DND-41 (cell line): ENCODE data around the gene RASL11B.

ENCODE experiments used
- ATAC-seq: fragments of 200-7000 bp; cut with Tn5 transposase; 3 replicates; pipeline ENCODE4 v1.9.1; 2021; ENCODE audit warnings: low read depth; ENCODE audit not compliant: insufficient read depth
- DNase-seq: peaks from one replicate; pipeline ENCODE4 v3.0.0-alpha.2; 2020
- H2AFZ ChIP-seq: 2 replicates; pipeline ENCODE4 v1.6.0; 2012; ENCODE audit warnings: low read depth, low read length
- H3K27ac ChIP-seq: 2 replicates; pipeline ENCODE4 v1.5.1; 2012; ENCODE audit warnings: low read length, inconsistent platforms
- H3K27me3 ChIP-seq: fragments of 200-600 bp; sonication (generic); 2 replicates; pipeline ENCODE4 v1.6.0; 2012; ENCODE audit warnings: low read length, mild to moderate bottlenecking, inconsistent platforms; ENCODE audit not compliant: insufficient read depth, poor library complexity
- H3K36me3 ChIP-seq: 2 replicates; pipeline ENCODE4 v1.5.1; 2012; ENCODE audit warnings: low read length, inconsistent platforms; ENCODE audit not compliant: insufficient read depth
- H3K4me1 ChIP-seq: 2 replicates; pipeline ENCODE4 v1.5.1; 2012; ENCODE audit warnings: mild to moderate bottlenecking, low read length; ENCODE audit not compliant: insufficient read depth
- H3K4me2 ChIP-seq: 2 replicates; pipeline ENCODE4 v1.6.0; 2012; ENCODE audit warnings: mild to moderate bottlenecking, moderate library complexity, low read length, inconsistent platforms; ENCODE audit not compliant: insufficient read depth
- H3K4me3 ChIP-seq, 2 experiments: fragments of 200-600 bp in 1 of 2; shearing (Covaris generic) in 1 of 2; 2 replicates each; pipeline ENCODE4 v1.5.1; 2012 to 2016; ENCODE audit warnings: inconsistent platforms in 2 of 2, low read length in 2 of 2, mild to moderate bottlenecking in 2 of 2, low read depth in 1 of 2, moderate library complexity in 1 of 2
- H3K79me2 ChIP-seq: 2 replicates; pipeline ENCODE4 v1.6.0; 2012; ENCODE audit warnings: low read length, inconsistent platforms; ENCODE audit not compliant: insufficient read depth
- H3K9ac ChIP-seq: 2 replicates; pipeline ENCODE4 v1.6.0; 2012; ENCODE audit warnings: low read depth, mild to moderate bottlenecking, inconsistent platforms, low read length, moderate library complexity
- H3K9me3 ChIP-seq: 2 replicates; pipeline ENCODE4 v1.5.1; 2012; ENCODE audit warnings: low read length, moderate library complexity, mild to moderate bottlenecking, inconsistent platforms; ENCODE audit not compliant: insufficient read depth, severe bottlenecking
- H4K20me1 ChIP-seq: 2 replicates; pipeline ENCODE4 v1.6.0; 2012; ENCODE audit warnings: low read length; ENCODE audit not compliant: insufficient read depth
- CTCF ChIP-seq: IDR thresholded peaks from 2 replicates; pipeline ENCODE4 v1.5.1; 2012; ENCODE audit warnings: borderline replicate concordance, low read length, moderate library complexity, mild to moderate bottlenecking; ENCODE audit not compliant: poor library complexity, severe bottlenecking; ENCODE audit errors: extremely low read depth
- EZH2 ChIP-seq: IDR thresholded peaks from 3 replicates; pipeline ENCODE4 v1.6.1; 2012; ENCODE audit warnings: borderline replicate concordance, low read depth, mild to moderate bottlenecking, moderate library complexity, low read length, inconsistent platforms; ENCODE audit not compliant: severe bottlenecking

RASL11B gene

GRCh38 chr4:52836120-52836519 lies 26.0 kb upstream of the RASL11B start:
- Histone ChIP-seq H3K27me3 (no peaks in the 10 kb centered on the region), H2AFZ (no peak overlapping the region), H3K9ac (no peak overlapping the region), H3K9me3 (no peaks in the 10 kb centered on the region), H3K36me3 (no peaks in the 10 kb centered on the region), H4K20me1 (no peaks in the 10 kb centered on the region), H3K79me2 (no peaks in the 10 kb centered on the region), H3K27ac (no peak overlapping the region), H3K4me2 (no peak overlapping the region), H3K4me1 (no peaks in the 10 kb centered on the region), H3K4me3 (no peak overlapping the region)
- DNase-seq (no peak), ATAC-seq (no peak)
- TF ChIP-seq CTCF (no peak), EZH2 (no peak)

- Histone ChIP-seq H2AFZ (no peak overlapping the region), H4K20me1 (no peaks in the 10 kb centered on the region), H3K4me1 (no peaks in the 10 kb centered on the region), H3K79me2 (no peaks in the 10 kb centered on the region), H3K27ac (no peak overlapping the region), H3K4me3 (no peak overlapping the region), H3K36me3 (no peaks in the 10 kb centered on the region), H3K4me2 (no peak overlapping the region), H3K9ac (no peak overlapping the region), H3K27me3 (no peaks in the 10 kb centered on the region), H3K9me3 (no peaks in the 10 kb centered on the region)
- DNase-seq (no peak), ATAC-seq (no peak)
- TF ChIP-seq CTCF = no peak
Observed at GRCh38 chr4:52836678-52837077, 25.4 kb upstream of the RASL11B start.

- H3K27me3 ChIP-seq = no peaks in the 10 kb centered on the region
- no peak overlapping the region for H3K4me3 ChIP-seq
- peak; percentile 47; the same call in 1 of the 3 replicates for ATAC-seq
- no peak for TF ChIP-seq CTCF
- TF ChIP-seq EZH2 = no peak
- H2AFZ ChIP-seq = no peak overlapping the region
- DNase-seq = no peak
- H3K4me2 ChIP-seq = no peak overlapping the region
- no peaks in the 10 kb centered on the region for H3K79me2 ChIP-seq
- H3K27ac ChIP-seq = no peak overlapping the region
- H3K9me3 ChIP-seq = no peaks in the 10 kb centered on the region
- H3K4me1 ChIP-seq = no peaks in the 10 kb centered on the region
- H3K36me3 ChIP-seq = no peaks in the 10 kb centered on the region
- H3K9ac ChIP-seq = no peak overlapping the region
- H4K20me1 ChIP-seq = no peaks in the 10 kb centered on the region
Observed at GRCh38 chr4:52837716-52838558, 24.2 kb upstream of the RASL11B start.
